T-helper 2 cell (primary cell): ENCODE results near the gene TBC1D24.
"Not testable (repeated sequence)": the region's sequence is repeated elsewhere in the genome, so short reads cannot be mapped to it uniquely, and the experiment has no call there.

Source experiments
- DNase-seq, 5 experiments: peaks; one replicate each; pipeline versions ENCODE4 v3.0.0 to v3.0.0-alpha.2; 2012 to 2022

The TBC1D24 gene

GRCh38 chr16:2518823-2519710, 44.1 kb downstream of the TBC1D24 start:
- no peak for DNase-seq

GRCh38 chr16:2519711-2520080, 44.8 kb downstream of the TBC1D24 start:
- no peak for DNase-seq

GRCh38 chr16:2520097-2520783, 45.3 kb downstream of the TBC1D24 start, which contains the start of gene AMDHD2:
AMDHD2 (plus strand) TSS chr16:2520371; CDS start chr16:2520459, 88 bp downstream.
- peak; percentile 73 to 95 (median 87) for DNase-seq

GRCh38 chr16:2520784-2521531, 46.0 kb downstream of the TBC1D24 start:
- DNase-seq = peak; percentile 18 to 87 (median 72)

- DNase-seq = no peak
These were observed 48.9 kb downstream of the TBC1D24 start for GRCh38 chr16:2523801-2524231.

GRCh38 chr16:2524339-2524938, 49.5 kb downstream of the TBC1D24 start:
- no peak for DNase-seq

- no peak for DNase-seq
These were observed 51.2 kb downstream of the TBC1D24 start for GRCh38 chr16:2526135-2526534.

GRCh38 chr16:2527071-2527783, 52.3 kb downstream of the TBC1D24 start:
- DNase-seq = no peak

GRCh38 chr16:2527784-2528100, 52.8 kb downstream of the TBC1D24 start:
- DNase-seq = no peak

GRCh38 chr16:2528161-2529060, 53.5 kb downstream of the TBC1D24 start:
- no peak for DNase-seq

- no peak for DNase-seq
These were observed 54.4 kb downstream of the TBC1D24 start for GRCh38 chr16:2529061-2529931.

GRCh38 chr16:2529961-2530628, 55.2 kb downstream of the TBC1D24 start:
- DNase-seq = no peak

- no peak for DNase-seq
These were observed 55.8 kb downstream of the TBC1D24 start for GRCh38 chr16:2530629-2531318.

GRCh38 chr16:2531371-2531695, 56.4 kb downstream of the TBC1D24 start, which contains the start of gene CEMP1:
CEMP1 (minus strand) TSS chr16:2531408; CDS start chr16:2531073, 335 bp downstream.
- peak in 1 of 5 experiments; percentile 36 for DNase-seq

- peak; percentile 93 to 98 (median 97) for DNase-seq
These were observed 57.0 kb downstream of the TBC1D24 start for GRCh38 chr16:2531696-2532493.

GRCh38 chr16:2532494-2533141, 57.7 kb downstream of the TBC1D24 start:
- DNase-seq = peak in 4 of 5 experiments; percentile 32 to 91 (median 64)

GRCh38 chr16:2533142-2533755, 58.3 kb downstream of the TBC1D24 start:
- DNase-seq = not testable (repeated sequence)
